GM18861 (cell line): Measurements from ENCODE around the gene HMG20B.
"Not testable (repeated sequence)": the region's sequence is repeated elsewhere in the genome, so short reads cannot be mapped to it uniquely, and the experiment has no call there.

ENCODE experiments used
- ATAC-seq: cut with Tn5 transposase; IDR thresholded peaks from one replicate; pipeline ENCODE4 v1.9.1; 2021; ENCODE audit not compliant: unreplicated experiment

The HMG20B gene

DNA sequence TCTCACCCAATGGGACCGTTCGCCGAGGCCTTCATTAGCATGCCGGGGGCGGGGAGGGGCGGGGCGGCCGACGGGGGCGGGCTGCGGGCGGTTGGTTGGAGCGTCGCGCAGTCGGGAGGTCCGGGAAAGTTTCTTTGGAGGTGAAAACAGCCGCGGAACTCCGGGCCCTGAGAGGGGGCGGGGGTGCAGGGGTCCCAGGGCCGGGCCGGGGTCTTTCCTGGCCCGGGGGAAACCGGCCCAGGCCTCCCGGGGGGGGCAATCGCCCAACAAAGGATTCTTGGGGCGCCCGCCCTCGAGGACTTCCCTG lies at the start of gene HMG20B:
HMG20B (plus strand) TSS at position 90 of the 307 bp plus-strand sequence. CDS start 366 bp downstream, outside the sequence.
- ATAC-seq, result no peak

DNA sequence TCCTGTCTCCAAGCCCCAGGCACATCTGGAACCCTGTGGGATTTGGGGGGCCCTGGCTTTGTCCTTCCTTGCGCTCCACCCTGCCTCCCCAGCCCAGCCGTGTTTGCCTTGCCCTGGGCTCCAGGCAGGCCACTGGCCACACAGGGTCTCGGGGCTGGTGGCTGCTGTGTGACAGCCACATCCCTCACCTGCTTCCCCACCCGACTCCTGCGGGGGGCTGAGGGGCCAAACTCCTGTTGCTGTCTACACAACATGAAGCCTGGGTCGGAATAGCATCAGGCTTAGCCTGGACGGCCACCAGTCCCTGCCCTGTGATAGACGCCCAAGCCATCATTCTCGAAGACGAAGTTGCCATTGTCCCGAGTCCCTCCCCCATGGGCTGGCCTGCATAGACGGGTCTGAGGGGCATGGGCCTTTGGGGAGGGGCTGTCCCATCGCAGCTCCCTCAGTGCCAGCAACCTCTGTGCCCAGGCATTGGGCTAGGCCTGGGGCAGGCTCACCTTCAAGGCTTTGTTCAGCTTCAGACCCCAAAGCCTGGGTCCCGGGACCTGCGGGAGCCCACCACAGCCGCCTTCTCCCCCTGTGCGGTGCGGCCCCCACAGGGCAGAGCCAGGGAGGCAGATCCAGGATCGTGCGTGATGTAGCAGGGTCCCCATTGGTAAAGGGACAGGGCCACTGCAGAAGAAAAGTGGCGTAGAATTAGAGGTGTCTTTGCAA lies 49.2 kb upstream of the HMG20B start:
- ATAC-seq, result no peak

DNA sequence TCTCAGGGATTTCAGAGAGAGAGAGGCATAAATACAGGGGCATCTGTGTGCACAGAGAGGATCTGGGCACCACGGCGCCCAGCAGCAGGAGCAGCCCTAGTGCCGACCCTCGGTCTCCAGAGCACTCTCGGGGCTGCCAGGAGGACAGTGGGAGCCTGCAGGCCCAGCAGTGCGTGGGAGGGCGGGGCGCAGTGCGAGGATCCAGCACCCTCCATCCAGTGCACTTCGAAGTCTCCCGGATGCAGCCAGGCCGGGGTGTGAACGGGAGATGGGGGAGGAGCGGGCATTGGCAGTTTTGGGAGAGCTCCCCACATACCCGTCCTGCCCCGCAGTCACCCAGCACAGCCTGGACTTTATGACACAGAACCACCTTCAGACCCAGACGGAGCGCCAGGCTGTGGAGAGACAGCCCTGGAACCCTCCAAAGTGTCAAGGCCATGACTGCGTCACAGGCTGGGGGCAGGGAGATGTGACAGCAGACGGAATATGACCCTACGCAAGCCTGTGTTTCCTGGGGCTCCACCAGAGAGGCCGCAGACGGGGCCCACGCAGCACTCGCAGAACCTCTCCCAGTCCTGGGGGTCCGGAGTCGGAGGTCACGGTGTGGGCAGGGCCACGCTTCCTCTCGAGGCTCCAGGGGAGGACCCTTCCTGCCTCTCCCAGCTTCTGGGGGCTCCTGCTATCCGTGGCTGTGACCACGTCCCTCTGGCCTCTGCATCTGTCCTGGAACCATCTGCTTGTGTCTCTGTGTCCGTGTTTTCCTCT lies 48.5 kb upstream of the HMG20B start:
- no peak for ATAC-seq

DNA sequence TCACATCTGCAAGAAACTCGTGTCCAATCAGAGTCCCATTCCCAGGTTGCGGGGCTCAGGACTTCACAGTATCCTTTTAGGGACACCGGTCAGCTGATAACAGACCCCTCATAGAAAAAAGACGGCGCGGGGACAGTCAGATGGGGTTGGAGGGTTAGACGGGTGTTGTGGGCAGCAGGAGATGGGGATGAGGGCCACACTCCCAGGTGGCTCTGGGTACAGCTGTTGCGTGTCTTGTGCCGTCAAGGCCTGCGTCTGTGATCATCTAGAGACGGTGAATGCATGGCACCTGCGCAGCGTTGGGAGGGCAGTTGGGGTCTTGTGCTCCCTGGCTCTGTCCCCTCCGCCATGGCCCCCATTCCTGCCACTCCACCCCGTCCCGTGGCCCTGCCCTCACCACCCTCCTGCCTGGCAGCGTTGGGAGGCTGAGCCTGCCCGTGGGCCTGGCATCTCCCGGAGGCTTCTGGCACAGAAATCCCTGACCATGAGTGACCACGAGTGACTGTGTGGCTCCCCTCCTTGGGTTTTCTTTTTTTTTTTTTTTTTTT lies 47.8 kb upstream of the HMG20B start:
- no peak for ATAC-seq

DNA sequence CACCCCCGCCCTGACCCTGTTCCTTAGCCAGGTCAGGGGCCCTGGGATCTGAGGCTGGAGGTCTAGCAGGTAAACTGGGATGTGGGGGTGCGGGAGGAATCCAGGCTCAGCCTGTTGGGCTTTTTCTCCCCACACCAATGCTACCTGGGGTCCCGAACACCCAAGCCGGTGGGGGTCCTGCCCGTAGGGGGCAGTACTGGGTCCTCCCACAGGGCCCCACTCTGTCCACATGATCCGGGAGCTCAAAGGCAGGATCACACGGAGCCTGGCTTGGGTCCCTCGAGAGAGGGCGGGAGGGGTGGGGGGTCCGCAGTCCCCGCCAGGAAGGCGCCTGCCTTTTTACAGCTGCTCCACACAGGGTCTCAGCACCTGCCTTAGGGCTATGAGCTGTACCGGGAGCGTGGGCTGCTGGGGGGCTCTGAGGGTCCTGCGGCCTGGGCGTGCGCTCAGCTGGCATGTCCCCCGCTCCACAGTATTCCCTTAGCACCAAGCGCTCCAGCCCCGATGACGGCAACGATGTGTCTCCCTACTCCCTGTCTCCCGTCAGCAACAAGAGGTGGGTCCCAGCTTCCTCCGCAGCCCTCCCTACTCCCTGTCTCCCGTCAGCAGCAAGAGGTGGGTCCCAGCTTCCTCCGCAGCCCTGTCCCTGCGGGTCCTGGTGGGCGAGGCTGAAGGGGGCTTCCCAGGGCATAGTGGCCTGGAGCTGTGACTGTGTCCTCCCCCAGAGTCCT lies 46.1 kb upstream of the HMG20B start:
- ATAC-seq, result no peak

DNA sequence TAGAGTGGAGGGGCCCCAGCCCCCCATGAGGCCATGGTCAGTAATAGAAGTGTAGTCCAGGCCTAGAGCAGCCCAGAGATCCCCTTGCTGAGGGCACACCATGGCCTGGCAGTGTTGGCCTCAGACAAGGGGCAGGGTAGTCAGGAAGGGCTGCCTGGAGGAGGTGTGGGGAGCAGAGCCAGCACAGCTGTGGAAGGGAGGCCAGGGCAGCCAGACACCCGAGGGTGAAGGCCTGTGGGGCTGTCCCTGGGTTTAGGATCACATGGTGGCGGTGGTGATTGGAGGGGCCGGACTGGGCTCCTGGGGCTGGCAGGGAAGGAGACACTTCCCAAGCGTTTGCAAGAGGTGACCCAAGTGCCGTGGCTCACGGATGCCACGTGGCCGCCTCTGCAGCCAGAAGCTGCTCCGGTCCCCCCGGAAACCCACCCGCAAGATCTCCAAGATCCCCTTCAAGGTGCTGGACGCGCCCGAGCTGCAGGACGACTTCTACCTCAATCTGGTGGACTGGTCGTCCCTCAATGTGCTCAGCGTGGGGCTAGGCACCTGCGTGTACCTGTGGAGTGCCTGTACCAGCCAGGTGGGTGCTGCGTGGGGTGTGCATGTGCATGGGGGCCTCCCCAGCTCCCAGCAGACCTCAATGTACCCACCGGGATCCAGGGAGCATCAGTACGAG lies 45.4 kb upstream of the HMG20B start:
- ATAC-seq, result no peak

DNA sequence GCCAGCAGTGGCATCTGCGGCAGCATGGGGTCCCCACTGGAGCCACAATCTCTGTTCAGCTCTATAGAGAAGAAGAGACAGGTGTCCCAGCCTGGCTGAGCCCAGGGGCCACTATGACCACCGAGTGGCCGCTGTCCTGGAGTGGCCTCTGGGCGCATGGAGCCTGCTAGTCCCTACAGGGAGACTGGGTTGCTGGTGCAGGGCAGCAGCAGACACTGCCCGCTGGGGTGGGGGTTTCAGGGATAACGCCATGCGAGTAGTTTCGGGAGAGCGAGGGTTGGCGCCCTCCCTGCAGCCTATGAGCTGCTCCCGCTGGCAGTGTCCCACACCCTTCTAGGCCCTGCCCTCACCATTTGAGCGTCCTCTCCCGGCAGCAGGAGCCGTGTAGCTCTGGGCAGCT lies 44.7 kb upstream of the HMG20B start:
- no peak for ATAC-seq

DNA sequence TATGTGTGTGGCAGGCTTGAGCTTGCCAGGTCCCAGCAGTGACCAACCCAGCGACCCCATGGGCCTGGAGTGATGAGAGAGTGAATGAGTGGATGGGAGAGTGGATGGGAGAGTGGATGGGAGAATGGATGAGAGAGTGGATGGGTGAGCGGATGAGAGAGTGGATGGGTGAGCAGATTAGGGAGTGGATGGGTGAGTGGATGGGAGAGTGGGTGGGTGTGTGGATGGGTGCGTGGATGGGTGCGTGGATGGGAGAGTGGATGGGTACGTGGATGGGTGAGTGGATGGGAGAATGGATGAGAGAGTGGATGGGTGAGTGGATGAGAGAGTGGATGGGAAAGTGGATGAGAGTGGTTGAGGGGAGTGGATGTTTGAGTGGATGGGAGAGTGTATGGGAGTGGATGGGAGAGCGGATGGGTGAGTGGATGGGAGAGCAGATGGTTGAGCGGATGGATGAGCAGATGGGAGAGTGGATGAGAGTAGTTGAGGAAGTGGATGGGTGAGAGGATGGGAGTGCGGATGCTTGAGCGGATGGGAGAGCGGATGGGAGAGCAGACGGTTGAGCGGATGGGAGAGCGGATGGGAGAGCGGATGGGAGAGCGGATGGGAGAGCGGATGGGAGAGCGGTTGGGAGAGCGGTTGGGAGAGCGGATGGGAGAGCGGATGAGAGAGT lies 44.1 kb upstream of the HMG20B start:
- no peak for ATAC-seq

DNA sequence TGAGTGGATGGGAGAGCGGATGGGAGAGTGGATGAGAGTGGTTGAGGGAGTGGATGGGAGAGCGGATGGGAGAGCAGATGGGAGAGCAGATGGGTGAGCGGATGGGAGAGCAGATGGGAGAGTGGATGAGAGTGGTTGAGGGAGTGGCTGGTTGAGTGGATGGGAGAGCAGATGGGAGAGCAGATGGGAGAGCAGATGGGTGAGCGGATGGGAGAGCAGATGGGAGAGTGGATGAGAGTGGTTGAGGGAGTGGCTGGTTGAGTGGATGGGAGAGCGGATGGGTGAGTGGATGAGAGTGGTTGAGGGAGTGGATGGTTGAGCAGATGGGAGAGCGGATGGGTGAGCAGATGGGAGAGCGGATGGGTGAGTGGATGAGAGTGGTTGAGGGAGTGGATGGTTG lies 43.4 kb upstream of the HMG20B start:
- ATAC-seq, result not testable (repeated sequence)

DNA sequence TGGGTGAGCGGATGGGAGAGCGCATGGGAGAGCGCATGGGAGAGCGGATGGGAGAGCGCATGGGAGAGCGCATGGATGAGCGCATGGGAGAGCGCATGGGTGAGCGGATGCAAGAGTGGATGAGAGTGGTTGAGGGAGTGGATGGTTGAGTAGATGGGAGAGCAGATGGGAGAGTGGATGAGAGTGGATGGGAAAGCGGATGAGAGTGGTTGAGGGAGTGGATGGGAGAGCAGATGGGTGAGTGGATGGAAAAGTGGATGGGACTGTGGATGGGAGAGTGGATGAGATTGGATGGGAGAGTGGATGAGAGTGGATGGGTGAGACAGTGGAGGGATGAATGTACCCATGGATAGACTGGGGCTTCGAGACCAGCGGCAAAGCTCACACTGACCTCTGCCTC lies 42.4 kb upstream of the HMG20B start:
- no peak for ATAC-seq

DNA sequence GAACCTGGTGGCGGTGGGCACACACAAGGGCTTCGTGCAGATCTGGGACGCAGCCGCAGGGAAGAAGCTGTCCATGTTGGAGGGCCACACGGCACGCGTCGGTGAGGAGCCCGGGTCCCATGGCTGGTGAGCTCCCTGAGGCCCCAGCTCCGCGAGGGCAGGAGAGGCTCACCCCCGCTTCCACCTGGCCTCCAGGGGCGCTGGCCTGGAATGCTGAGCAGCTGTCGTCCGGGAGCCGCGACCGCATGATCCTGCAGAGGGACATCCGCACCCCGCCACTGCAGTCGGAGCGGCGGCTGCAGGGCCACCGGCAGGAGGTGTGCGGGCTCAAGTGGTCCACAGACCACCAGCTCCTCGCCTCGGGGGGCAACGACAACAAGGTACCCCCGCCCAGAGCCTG lies 41.0 kb upstream of the HMG20B start:
- ATAC-seq, result no peak

DNA sequence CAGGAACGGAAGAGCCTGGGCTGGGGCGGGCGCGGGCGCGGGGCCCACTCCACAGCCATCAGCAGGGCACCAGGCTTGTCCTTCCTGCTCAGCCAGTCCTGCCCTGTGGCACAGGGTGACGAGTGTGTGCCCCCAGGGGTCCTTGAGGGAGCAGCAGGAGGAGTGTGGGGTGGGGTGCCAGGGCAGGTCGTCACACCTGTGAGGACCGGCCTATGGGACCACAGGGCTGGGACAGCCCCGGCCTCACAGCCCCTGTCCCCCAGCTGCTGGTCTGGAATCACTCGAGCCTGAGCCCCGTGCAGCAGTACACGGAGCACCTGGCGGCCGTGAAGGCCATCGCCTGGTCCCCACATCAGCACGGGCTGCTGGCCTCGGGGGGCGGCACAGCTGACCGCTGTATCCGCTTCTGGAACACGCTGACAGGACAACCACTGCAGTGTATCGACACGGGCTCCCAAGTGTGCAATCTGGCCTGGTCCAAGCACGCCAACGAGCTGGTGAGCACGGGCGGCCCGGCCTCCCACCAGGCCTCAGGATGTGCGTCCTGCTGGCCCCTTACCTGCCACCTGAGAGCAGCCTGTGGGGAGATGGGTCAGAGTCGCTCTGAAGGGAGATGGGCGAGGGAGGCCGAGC lies 40.5 kb upstream of the HMG20B start:
- ATAC-seq, result no peak

DNA sequence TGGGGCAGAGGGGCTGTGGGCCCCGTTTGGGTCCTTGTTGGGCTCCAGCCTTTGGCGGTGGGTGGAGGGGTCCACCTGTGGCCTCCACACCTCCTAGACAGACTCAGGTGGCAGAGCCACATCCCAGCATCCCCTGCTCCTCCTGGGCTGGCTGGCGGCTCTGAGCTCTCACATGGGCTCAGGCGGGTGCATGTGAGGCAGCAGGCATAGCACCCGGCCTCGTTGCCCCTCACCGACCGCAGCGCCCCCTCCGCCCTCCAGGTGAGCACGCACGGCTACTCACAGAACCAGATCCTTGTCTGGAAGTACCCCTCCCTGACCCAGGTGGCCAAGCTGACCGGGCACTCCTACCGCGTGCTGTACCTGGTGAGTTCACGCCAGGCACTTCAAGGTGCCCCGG lies 39.7 kb upstream of the HMG20B start:
- ATAC-seq, result no peak

DNA sequence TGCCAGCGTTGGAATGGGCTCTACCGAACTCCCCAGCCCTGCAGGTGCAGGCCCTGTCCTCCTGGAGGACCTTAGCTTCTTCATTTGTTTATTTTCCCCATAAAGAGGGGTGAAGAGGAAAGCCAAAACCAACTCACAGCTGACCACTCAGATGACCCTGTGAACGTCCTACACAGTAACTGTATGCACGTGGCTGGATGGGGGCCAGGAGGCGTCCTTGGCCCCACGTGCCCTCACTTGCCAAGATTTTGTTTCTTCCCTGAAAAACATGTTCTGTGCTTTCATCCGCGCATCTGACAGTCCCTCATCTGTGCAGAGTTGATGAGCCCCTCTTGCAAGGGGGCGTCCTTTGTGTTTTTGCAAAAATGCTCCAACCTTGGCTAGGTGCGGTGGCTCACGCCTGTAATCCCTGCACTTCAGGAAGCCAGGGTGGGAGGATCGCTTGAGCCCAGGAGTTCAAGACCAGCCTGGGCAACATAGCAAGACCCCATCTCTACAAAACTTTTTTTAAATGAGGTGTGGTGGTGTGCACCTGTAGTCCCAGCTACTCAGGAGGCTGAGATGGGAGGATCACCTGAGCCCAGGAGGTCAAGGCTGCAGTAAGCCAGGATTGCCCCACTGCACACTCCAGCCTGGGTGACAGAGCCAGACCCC lies 39.1 kb upstream of the HMG20B start:
- ATAC-seq, result no peak

DNA sequence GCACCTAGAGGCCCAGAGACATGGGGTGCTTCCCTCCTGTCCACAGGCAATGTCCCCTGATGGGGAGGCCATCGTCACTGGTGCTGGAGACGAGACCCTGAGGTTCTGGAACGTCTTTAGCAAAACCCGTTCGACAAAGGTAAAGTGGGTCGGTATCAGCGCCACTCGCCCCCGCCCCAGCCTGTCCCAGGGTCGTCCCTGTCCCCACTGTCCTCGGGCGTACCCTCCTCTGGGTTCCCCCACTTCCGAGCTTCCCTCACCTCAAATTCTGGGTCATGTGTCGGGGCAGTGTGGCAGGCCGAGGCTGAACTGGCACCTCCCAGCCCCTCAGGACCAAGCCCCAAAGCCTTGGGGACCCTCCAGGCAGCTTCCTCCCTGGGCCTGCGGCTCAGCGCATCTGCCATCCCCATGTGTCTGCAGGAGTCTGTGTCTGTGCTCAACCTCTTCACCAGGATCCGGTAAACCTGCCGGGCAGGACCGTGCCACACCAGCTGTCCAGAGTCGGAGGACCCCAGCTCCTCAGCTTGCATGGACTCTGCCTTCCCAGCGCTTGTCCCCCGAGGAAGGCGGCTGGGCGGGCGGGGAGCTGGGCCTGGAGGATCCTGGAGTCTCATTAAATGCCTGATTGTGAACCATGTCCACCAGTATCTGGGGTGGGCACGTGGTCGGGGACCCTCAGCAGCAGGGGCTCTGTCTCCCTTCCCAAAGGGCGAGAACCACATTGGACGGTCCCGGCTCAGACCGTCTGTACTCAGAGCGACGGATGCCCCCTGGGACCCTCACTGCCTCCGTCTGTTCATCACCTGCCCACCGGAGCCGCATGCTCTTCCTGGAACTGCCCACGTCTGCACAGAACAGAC lies 38.1 kb upstream of the HMG20B start:
- no peak for ATAC-seq

DNA sequence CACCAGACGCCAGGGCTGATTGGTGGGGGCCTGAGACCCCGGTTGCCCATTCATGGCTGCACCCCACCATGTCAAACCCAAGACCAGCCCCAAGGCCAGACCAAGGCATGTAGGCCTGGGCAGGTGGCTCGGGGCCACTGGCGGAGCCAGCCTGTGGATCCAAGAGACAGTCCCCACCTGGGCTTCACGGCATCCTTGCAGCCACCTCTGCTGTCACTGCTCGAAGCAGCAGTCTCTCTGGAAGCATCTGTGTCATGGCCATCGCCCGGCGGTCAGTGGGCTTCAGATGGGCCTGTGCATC lies 37.6 kb upstream of the HMG20B start:
- ATAC-seq, result no peak

DNA sequence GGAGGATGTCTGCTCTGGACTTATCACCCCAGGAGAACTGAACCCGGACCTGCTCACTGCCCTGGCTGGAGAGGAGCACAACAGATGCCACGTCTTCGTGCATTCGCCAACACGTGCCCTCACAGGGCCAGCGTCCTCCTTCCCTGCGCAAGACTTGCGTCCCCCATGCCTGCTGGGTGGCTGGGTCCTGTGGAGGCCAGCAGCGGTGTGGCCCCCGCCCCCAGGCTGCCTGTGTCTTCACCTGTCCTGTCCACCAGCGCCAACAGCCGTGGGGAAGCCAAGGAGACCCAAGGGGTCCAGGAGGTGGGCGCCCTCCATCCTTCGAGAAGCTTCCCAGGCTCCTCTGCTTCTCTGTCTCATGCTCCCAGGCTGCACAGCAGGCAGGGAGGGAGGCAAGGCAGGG lies 37.2 kb upstream of the HMG20B start:
- no peak for ATAC-seq

DNA sequence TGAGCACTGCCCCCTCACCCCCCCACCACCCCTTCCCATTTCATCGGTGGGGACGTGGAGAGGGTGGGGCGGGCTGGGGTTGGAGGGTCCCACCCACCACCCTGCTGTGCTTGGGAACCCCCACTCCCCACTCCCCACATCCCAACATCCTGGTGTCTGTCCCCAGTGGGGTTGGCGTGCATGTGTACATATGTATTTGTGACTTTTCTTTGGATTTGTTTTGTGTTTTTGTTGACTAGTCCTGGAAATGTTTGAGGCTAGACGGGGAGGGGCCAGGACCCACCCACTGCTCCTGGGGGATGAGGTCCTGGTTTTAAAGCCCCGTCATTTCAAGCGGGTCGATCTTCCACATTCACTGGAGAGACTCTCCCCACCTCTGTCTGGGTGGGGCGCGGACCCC lies 36.8 kb upstream of the HMG20B start:
- no peak for ATAC-seq
